ENCODE measurements around the gene GGT6. TPM values are rescaled to one million over a fixed set of nuclear protein-coding genes. Genes with fewer than 3 reads are reported as not detected.

The GGT6 gene
- polyA plus RNA-seq, 2 of the 4 experiments (the other 2 are of a cell fraction): not detected

DNA sequence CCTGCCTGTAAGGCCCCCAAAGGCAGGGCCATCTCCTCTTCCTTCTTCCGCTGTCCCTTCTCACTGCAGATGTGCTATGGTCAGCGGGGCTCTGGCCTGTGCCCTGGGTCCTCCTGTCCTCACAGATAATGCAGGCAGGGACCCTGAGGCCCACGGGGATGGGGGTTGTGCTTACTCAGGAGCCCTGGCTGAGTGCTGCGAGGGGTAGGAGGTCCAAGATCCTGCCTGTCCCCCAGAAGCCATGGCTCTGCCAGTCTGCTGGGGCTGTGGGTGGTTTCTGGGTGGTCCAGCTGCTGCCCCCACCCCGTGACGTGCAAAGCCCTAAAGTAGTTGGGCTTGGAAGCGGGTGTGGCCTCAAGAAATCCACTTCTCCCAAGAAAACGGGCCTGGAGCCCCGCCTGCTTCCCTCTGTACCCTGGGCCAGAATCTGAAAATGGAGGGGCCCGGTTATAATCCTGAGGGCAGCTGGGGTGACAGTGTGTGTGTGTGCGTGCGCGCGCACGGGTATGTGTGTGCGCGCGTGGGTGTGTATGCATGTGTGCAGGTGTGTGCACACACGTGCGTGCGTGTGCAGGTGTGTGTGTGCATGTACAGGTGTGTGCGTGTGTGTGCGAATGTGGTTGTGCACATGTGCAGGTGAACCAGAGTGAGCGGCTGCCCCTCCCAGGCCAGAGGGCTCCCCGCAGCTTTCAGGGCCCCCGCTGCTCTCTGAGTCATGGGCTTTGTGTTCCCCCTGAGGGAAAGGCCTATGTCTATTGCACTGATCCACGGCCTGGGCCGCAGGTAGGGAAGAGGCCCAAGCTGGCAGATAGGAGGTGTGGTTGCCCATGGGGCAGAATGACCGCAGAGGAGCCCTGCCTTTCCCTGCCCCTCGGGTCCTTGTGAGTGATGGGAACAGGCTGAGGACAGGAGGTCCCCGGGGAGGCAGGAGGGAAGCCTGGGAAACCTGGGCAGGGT, 47.9 kb downstream of the GGT6 start:
- H3K9me3 ChIP-seq: no peaks in the 10 kb centered on the region
- ChIA-PET POLR2A (no interaction called here), CTCF (interaction anchor here (1.4 to 2.3 kb wide), 3 partner anchors 8 to 92 kb away, joined by 5 to 11 read pairs (median 6); no protein-coding TSS in a partner anchor)
- H3K4me3 ChIP-seq: no peak overlapping the region
- H3K4me1 ChIP-seq: no peaks in the 10 kb centered on the region
- FAIRE-seq (no peak), ATAC-seq (no peak), DNase-seq (ENCODE audit: low read depth in 1 of 2, low spot score in 1 of 2) (no peak)
- TF ChIP-seq ZSCAN20 (CRISPR knock-in tag; IDR thresholded peaks at IDR 0.05): no peak
- no peak for TF ChIP-seq FOSL2 (IDR thresholded peaks at IDR 0.05)
- no peak for TF ChIP-seq FOSL2 (CRISPR knock-in tag; IDR thresholded peaks at IDR 0.05)
- TF ChIP-seq HES2 (IDR thresholded peaks at IDR 0.05): no peak
- TF ChIP-seq CEBPB (IDR thresholded peaks at IDR 0.05): no peak
- no peak for TF ChIP-seq HDAC2 (IDR thresholded peaks at IDR 0.05)
- TF ChIP-seq HMGXB4 (CRISPR knock-in tag; IDR thresholded peaks at IDR 0.05; ENCODE audit: borderline replicate concordance): no peak
- TF ChIP-seq HOXA7 (CRISPR knock-in tag; IDR thresholded peaks at IDR 0.05): no peak
- no peak for TF ChIP-seq NR3C1 (IDR thresholded peaks at IDR 0.05)
- no peak for TF ChIP-seq CHD4 (IDR thresholded peaks at IDR 0.05; ENCODE audit: borderline replicate concordance)
- TF ChIP-seq, protein P1, sequence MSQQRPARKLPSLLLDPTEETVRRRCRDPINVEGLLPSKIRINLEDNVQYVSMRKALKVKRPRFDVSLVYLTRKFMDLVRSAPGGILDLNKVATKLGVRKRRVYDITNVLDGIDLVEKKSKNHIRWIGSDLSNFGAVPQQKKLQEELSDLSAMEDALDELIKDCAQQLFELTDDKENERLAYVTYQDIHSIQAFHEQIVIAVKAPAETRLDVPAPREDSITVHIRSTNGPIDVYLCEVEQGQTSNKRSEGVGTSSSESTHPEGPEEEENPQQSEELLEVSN (IDR thresholded peaks at IDR 0.05; ENCODE audit: borderline replicate concordance, low read depth): no peak
- no peak for TF ChIP-seq FOXS1 (CRISPR knock-in tag; IDR thresholded peaks at IDR 0.05)
- no peak overlapping the region for H3K4me2 ChIP-seq
- 81% methylated on average over 28 of the region's 31 CpGs for WGBS (ENCODE audit: missing lambda C conversion rate)
- no peak overlapping the region for H3K27ac ChIP-seq

- CTCF ChIA-PET: interaction anchor here (1.0 to 2.3 kb wide), 5 partner anchors 9 to 666 kb away, joined by 3 to 11 read pairs (median 3); no protein-coding TSS in a partner anchor
- FAIRE-seq (no peak), ATAC-seq (no peak), DNase-seq (ENCODE audit: low read depth in 1 of 2, low spot score in 1 of 2) (no peak)
- no peak overlapping the region for H3K4me3 ChIP-seq
- H3K27ac ChIP-seq: no peak overlapping the region
- H3K9me3 ChIP-seq: no peaks in the 10 kb centered on the region
- 82% methylated on average over 10 of the region's 10 CpGs for WGBS (ENCODE audit: missing lambda C conversion rate)
- no peaks in the 10 kb centered on the region for H3K4me1 ChIP-seq
- POLR2A ChIA-PET: no interaction called here
- H3K4me2 ChIP-seq: no peak overlapping the region
- TF ChIP-seq RNF2 (IDR thresholded peaks at IDR 0.05; ENCODE audit: borderline replicate concordance, low read depth) (no peak), HMGXB4 (CRISPR knock-in tag; IDR thresholded peaks at IDR 0.05; ENCODE audit: borderline replicate concordance) (no peak), NPAS2 (CRISPR knock-in tag; IDR thresholded peaks at IDR 0.05; ENCODE audit: borderline replicate concordance) (no peak), MYC (IDR thresholded peaks at IDR 0.05; ENCODE audit: borderline replicate concordance, low read length) (no peak), MAFK (IDR thresholded peaks at IDR 0.05; ENCODE audit: partially characterized antibody) (no peak), ESRRA (IDR thresholded peaks at IDR 0.05; ENCODE audit: borderline replicate concordance, low read length) (no peak), FOXS1 (CRISPR knock-in tag; IDR thresholded peaks at IDR 0.05) (no peak), NR3C1 (IDR thresholded peaks at IDR 0.05) (no peak), BCL3 (IDR thresholded peaks at IDR 0.05) (no peak), PBX3 (IDR thresholded peaks at IDR 0.05) (no peak), FOSB (CRISPR knock-in tag; IDR thresholded peaks at IDR 0.05) (no peak), HES2 (IDR thresholded peaks at IDR 0.05) (no peak), KDM5A (IDR thresholded peaks at IDR 0.05) (no peak), POLR2AphosphoS2 (conservative IDR thresholded peaks at IDR 0.05; ENCODE audit: low read length) (no peak), SREBF2 (IDR thresholded peaks at IDR 0.05) (no peak), ZNF302 (CRISPR knock-in tag; IDR thresholded peaks at IDR 0.05) (no peak)
- TF ChIP-seq, protein P2, sequence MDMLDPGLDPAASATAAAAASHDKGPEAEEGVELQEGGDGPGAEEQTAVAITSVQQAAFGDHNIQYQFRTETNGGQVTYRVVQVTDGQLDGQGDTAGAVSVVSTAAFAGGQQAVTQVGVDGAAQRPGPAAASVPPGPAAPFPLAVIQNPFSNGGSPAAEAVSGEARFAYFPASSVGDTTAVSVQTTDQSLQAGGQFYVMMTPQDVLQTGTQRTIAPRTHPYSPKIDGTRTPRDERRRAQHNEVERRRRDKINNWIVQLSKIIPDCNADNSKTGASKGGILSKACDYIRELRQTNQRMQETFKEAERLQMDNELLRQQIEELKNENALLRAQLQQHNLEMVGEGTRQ (IDR thresholded peaks at IDR 0.05): no peak
- TF ChIP-seq, protein P3, sequence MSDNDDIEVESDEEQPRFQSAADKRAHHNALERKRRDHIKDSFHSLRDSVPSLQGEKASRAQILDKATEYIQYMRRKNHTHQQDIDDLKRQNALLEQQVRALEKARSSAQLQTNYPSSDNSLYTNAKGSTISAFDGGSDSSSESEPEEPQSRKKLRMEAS (IDR thresholded peaks at IDR 0.05): no peak
Observed at GRCh38 chr17:4511199-4511932, 49.0 kb downstream of the GGT6 start.
